Measurements from ENCODE around the gene AQR.
"Not testable (repeated sequence)": the region's sequence is repeated elsewhere in the genome, so short reads cannot be mapped to it uniquely, and the experiment has no call there.

Gene AQR

GRCh38 chr15:34984889-34985630, 15.5 kb upstream of the AQR start:
- TF ChIP-seq BACH2 (CRISPR knock-in tag; IDR thresholded peaks at IDR 0.05; ENCODE audit: borderline replicate concordance) (no peak), ZFP30 (CRISPR knock-in tag; IDR thresholded peaks at IDR 0.05) (no peak), ESRRG (CRISPR knock-in tag; IDR thresholded peaks at IDR 0.05) (no peak), CSDC2 (CRISPR knock-in tag; IDR thresholded peaks at IDR 0.05) (no peak), ARNTL (CRISPR knock-in tag; IDR thresholded peaks at IDR 0.05; ENCODE audit: borderline replicate concordance, low read depth) (no peak)
- no peak for ATAC-seq

- no peak for ATAC-seq
- no peak for TF ChIP-seq TOX (CRISPR knock-in tag; IDR thresholded peaks at IDR 0.05; ENCODE audit: borderline replicate concordance)
- no peak for TF ChIP-seq ZC3H10 (CRISPR knock-in tag; IDR thresholded peaks at IDR 0.05)
- no peak for TF ChIP-seq ARNTL (CRISPR knock-in tag; IDR thresholded peaks at IDR 0.05; ENCODE audit: borderline replicate concordance, low read depth)
- no peak for TF ChIP-seq ZNF70 (CRISPR knock-in tag; IDR thresholded peaks at IDR 0.05)
- no peak for TF ChIP-seq TSHZ2 (CRISPR knock-in tag; IDR thresholded peaks at IDR 0.05)
Measured at GRCh38 chr15:34976743-34977142, 7.2 kb upstream of the AQR start.

- TF ChIP-seq POU6F1 (CRISPR knock-in tag; IDR thresholded peaks at IDR 0.05; ENCODE audit: borderline replicate concordance, low read depth) (no peak), ARNTL (CRISPR knock-in tag; IDR thresholded peaks at IDR 0.05; ENCODE audit: borderline replicate concordance, low read depth) (no peak), ZFP3 (CRISPR knock-in tag; IDR thresholded peaks at IDR 0.05) (no peak), TOX (CRISPR knock-in tag; IDR thresholded peaks at IDR 0.05; ENCODE audit: borderline replicate concordance) (no peak), CSRNP3 (CRISPR knock-in tag; IDR thresholded peaks at IDR 0.05) (no peak)
- ATAC-seq = no peak
Measured at GRCh38 chr15:34976073-34976472, 6.5 kb upstream of the AQR start.

- no peak for ATAC-seq
- TF ChIP-seq ZC3H10 (CRISPR knock-in tag; IDR thresholded peaks at IDR 0.05) = no peak
- TF ChIP-seq RARB (CRISPR knock-in tag; IDR thresholded peaks at IDR 0.05) = no peak
- no peak for TF ChIP-seq ZFP30 (CRISPR knock-in tag; IDR thresholded peaks at IDR 0.05)
Measured at GRCh38 chr15:34973512-34973911, 4.0 kb upstream of the AQR start.

- ATAC-seq = not testable (repeated sequence)
Measured at GRCh38 chr15:34970098-34970643, 629 bp upstream of the AQR start.

- TF ChIP-seq TCF4 (CRISPR knock-in tag; IDR thresholded peaks at IDR 0.05; ENCODE audit: borderline replicate concordance) (no peak), ESRRG (CRISPR knock-in tag; IDR thresholded peaks at IDR 0.05) (no peak), BACH2 (CRISPR knock-in tag; IDR thresholded peaks at IDR 0.05; ENCODE audit: borderline replicate concordance) (no peak), CREB5 (CRISPR knock-in tag; IDR thresholded peaks at IDR 0.05; ENCODE audit: low read depth) (no peak), ARNTL (CRISPR knock-in tag; IDR thresholded peaks at IDR 0.05; ENCODE audit: borderline replicate concordance, low read depth) (no peak), ZNF565 (CRISPR knock-in tag; conservative IDR thresholded peaks at IDR 0.05; ENCODE audit: low read depth) (no peak), CSDC2 (CRISPR knock-in tag; IDR thresholded peaks at IDR 0.05) (no peak), TSHZ2 (CRISPR knock-in tag; IDR thresholded peaks at IDR 0.05) (no peak)
- no peak for ATAC-seq
Measured at GRCh38 chr15:34964277-34964676, 5.3 kb downstream of the AQR start.
